ENCODE measurements around the gene ULK1.
A peak's percentile ranks its signal among the peaks of the same experiment; 100 is the strongest.

The ULK1 gene

DNA sequence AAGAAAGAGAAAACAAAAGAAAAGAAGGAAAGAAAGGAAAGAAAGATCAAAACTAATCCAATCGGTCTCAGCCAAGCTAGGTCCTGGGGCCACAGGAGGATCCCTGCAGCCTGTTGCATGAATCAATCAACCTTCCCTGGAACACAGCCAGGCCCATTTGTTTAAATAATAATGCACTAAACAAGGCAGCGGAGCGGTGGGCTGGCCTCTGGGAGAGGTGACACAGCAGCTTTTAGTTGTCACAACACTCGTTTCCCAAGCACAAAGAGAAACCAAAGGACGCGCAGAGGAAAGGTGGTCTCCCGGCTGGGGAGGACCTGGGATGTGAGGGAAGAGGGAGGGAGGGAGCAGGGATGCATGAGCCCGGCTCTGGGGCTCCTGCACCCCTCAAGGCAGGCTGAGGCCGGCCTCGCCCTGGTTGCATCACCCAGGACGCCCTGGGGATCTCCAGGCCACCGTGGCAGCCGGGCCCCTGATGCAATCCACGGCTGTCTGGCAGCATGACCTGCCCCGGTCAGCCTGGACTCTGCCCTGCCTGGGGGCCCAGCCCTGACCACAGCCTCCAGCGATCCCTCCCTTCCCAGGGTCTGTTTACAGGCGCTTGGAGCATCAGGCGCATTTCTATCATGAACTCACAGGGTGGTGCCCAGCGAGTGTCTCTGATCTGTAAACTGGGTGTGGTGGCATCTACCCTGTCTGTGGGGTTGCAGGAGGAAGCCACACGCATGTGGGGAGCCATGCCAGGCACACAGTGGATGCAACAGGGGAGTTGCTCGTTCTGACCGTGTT, 33.8 kb upstream of the ULK1 start:
- Histone ChIP-seq H3K9ac (ENCODE audit: insufficient read length) (no peak overlapping the region), H3K36me3 (ENCODE audit: insufficient read depth, low read length) (no peaks in the 10 kb centered on the region), H3K9me3 (ENCODE audit: low read depth, low read length) (no peaks in the 10 kb centered on the region), H3K27ac (no peak overlapping the region), H3K4me3 (no peak overlapping the region)
- no peak for DNase-seq (ENCODE audit: low read depth, low spot score)
- TF ChIP-seq EZH2 (IDR thresholded peaks at IDR 0.05) (no peak), POLR2AphosphoS5 (IDR thresholded peaks at IDR 0.05; ENCODE audit: borderline replicate concordance, low read depth, low read length) (no peak), FOXP2 (optimal IDR thresholded peaks at IDR 0.05; ENCODE audit: control extremely low read depth, extremely low read length, insufficient read depth) (no peak)

DNA sequence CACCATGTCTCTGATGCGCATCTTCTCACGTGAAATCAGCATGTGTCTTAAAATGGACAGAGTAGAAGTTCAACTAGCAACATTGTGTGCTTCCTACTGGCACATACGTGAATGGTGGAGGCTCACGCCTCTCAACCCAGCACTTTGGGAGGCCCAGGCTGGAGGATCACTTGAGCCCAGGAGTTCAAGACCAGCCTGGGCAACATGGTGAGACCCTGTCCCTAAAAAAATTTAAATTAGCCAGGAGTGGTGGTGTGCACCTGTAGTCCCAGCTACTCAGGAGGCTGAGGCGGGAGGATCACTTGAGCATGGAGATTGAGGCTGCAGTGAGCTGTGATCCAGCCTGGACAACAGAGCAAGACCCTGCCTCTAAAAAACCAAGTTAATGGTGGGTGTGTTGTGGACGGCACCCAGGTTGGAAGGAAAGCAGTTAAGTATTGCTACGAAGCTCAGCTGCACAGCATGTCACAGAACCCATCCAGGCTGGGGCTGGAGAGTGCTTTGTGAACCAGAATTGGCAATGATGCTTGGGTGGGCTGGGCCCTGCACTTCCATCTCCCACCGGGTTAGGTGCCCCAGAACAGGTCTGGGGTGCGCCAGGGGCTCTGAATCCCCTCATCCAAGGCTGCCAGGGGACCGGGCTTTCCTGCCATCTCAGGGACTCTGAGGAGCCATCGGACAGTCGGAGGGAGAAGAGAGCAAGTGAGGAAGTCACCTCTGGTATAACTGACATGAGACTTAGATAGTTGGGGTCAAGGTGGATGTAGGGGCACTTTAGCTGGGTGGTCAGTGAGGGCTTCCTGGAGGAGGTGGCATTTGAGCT, 33.0 kb upstream of the ULK1 start:
- Histone ChIP-seq H3K4me3 (no peak overlapping the region), H3K9ac (ENCODE audit: insufficient read length) (no peak overlapping the region), H3K9me3 (ENCODE audit: low read depth, low read length) (no peaks in the 10 kb centered on the region), H3K27ac (no peak overlapping the region), H3K36me3 (ENCODE audit: insufficient read depth, low read length) (no peaks in the 10 kb centered on the region)
- DNase-seq (ENCODE audit: low read depth, low spot score): no peak
- TF ChIP-seq POLR2AphosphoS5 (IDR thresholded peaks at IDR 0.05; ENCODE audit: borderline replicate concordance, low read depth, low read length) (no peak), FOXP2 (optimal IDR thresholded peaks at IDR 0.05; ENCODE audit: control extremely low read depth, extremely low read length, insufficient read depth) (no peak), EZH2 (IDR thresholded peaks at IDR 0.05) (no peak)

DNA sequence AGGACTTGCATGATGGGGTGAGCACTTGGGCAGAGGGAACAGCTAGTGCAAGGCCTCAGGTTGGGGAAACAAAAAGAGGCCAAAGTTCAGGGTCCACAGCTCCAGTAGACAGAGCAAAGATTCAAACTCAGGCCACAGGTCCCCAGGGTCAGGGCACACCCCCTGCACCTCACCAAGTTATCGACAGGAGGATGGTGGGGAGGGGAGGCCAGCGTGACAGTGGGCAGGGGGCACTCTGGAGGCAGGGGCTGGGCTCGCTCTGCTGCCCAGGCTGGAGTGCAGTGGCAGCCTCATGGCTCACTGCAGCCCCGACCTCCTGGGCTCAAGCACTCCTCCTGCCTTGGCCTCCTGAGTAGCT, 32.4 kb upstream of the ULK1 start:
- H3K9ac ChIP-seq (ENCODE audit: insufficient read length): no peak overlapping the region
- H3K4me3 ChIP-seq: no peak overlapping the region
- TF ChIP-seq FOXP2 (optimal IDR thresholded peaks at IDR 0.05; ENCODE audit: control extremely low read depth, extremely low read length, insufficient read depth) (no peak), EZH2 (IDR thresholded peaks at IDR 0.05) (no peak), POLR2AphosphoS5 (IDR thresholded peaks at IDR 0.05; ENCODE audit: borderline replicate concordance, low read depth, low read length) (no peak)
- H3K9me3 ChIP-seq (ENCODE audit: low read depth, low read length): no peaks in the 10 kb centered on the region
- DNase-seq (ENCODE audit: low read depth, low spot score): no peak
- no peaks in the 10 kb centered on the region for H3K36me3 ChIP-seq (ENCODE audit: insufficient read depth, low read length)
- H3K27ac ChIP-seq: no peak overlapping the region

- peak overlapping the region; percentile 26; the same call in 1 of the 2 replicates for H3K27ac ChIP-seq
- TF ChIP-seq EZH2 (IDR thresholded peaks at IDR 0.05): no peak
- no peak for TF ChIP-seq POLR2AphosphoS5 (IDR thresholded peaks at IDR 0.05; ENCODE audit: borderline replicate concordance, low read depth, low read length)
- no peak for TF ChIP-seq FOXP2 (optimal IDR thresholded peaks at IDR 0.05; ENCODE audit: control extremely low read depth, extremely low read length, insufficient read depth)
- peak overlapping the region; percentile 32 for H3K4me3 ChIP-seq
- DNase-seq (ENCODE audit: low read depth, low spot score): no peak
- H3K9me3 ChIP-seq (ENCODE audit: low read depth, low read length): no peaks in the 10 kb centered on the region
- no peak overlapping the region for H3K9ac ChIP-seq (ENCODE audit: insufficient read length)
- H3K36me3 ChIP-seq (ENCODE audit: insufficient read depth, low read length): no peaks in the 10 kb centered on the region
These were observed 31.8 kb upstream of the ULK1 start for GRCh38 chr12:131862600-131862993.

DNA sequence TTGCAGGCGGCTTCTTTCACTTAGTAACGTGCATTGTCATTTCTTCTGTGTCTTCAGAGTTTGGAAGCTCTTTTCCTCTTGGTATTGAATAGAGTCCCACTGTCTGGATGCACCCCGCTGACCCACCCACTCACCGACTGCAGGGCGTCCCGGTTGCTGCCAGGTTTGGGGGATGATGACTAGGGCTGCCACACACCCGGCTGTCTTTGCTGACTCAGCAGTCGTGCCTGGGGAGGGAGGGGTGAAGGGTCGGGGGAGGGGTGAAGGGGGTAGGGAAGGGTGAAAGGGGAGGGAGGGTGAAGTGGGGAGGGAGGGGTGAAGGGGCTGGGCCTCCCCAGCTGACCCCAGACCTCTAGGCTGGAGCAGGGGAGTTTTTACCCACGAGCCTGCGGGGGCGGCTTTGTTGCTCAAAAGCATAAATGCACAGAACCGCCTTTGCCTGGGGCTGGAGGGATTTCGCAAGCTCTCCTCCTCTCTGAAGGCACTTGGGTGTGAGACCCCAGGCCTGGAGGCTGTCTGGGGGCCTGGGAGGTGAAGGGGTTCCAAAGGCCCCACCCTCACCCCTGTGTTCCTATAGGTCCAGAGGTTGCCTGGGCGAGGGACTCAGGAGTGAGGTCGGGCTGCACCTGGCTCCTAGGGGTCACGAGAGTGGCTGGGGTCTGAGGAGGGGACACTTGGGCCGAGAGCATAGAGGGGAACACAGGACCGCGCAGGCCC, 31.3 kb upstream of the ULK1 start:
- H3K9me3 ChIP-seq (ENCODE audit: low read depth, low read length): no peaks in the 10 kb centered on the region
- H3K4me3 ChIP-seq: peak overlapping the region; percentile 32
- H3K27ac ChIP-seq: peak overlapping the region; percentile 26; the same call in 1 of the 2 replicates
- H3K9ac ChIP-seq (ENCODE audit: insufficient read length): no peak overlapping the region
- no peak for DNase-seq (ENCODE audit: low read depth, low spot score)
- no peaks in the 10 kb centered on the region for H3K36me3 ChIP-seq (ENCODE audit: insufficient read depth, low read length)
- TF ChIP-seq FOXP2 (optimal IDR thresholded peaks at IDR 0.05; ENCODE audit: control extremely low read depth, extremely low read length, insufficient read depth) (no peak), EZH2 (IDR thresholded peaks at IDR 0.05) (no peak), POLR2AphosphoS5 (IDR thresholded peaks at IDR 0.05; ENCODE audit: borderline replicate concordance, low read depth, low read length) (no peak)

DNA sequence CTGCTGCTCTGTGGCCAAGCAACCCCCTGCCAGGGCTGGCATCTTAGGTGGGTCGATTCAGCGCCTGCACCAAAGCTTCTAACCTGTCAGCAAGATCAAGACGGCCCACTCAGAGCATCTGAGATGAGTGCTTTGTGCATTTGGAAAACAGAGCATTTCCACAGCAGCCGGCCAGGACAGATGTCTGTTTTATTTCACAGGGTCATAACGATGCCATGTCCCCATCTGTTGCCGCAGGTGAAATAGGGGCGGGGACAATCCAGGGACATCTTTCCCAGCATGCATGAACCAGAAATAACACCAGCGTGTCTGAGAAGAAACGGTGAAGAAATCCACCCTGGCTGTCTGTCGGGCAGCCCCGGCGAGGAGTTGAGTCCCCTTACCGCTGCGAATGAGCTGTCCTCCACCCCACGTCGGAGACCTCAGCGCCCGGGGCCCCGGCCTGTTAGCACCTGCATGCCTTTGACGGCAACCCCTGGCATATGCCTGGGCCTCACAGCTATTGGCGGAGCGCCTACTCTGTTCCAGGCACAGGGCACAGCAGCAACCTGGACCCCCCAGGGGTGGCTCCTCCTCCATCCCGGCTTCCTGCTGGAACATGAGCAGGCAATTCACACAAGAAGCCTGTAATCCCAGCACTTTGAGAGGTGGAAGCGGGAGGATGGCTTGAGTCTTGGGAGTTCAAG, 30.6 kb upstream of the ULK1 start:
- Histone ChIP-seq H3K9me3 (ENCODE audit: low read depth, low read length) (no peaks in the 10 kb centered on the region), H3K9ac (ENCODE audit: insufficient read length) (no peak overlapping the region), H3K4me3 (0 out of 2 replicates have a peak overlapping the region, but pooled peaks have one; percentile 32), H3K27ac (no peak overlapping the region), H3K36me3 (ENCODE audit: insufficient read depth, low read length) (no peaks in the 10 kb centered on the region)
- no peak for DNase-seq (ENCODE audit: low read depth, low spot score)
- no peak for TF ChIP-seq POLR2AphosphoS5 (IDR thresholded peaks at IDR 0.05; ENCODE audit: borderline replicate concordance, low read depth, low read length)
- no peak for TF ChIP-seq EZH2 (IDR thresholded peaks at IDR 0.05)
- TF ChIP-seq FOXP2 (optimal IDR thresholded peaks at IDR 0.05; ENCODE audit: control extremely low read depth, extremely low read length, insufficient read depth): no peak

- no peak for DNase-seq (ENCODE audit: low read depth, low spot score)
- Histone ChIP-seq H3K36me3 (ENCODE audit: insufficient read depth, low read length) (no peaks in the 10 kb centered on the region), H3K9me3 (ENCODE audit: low read depth, low read length) (no peaks in the 10 kb centered on the region), H3K4me3 (no peak overlapping the region), H3K9ac (ENCODE audit: insufficient read length) (no peak overlapping the region), H3K27ac (no peak overlapping the region)
- TF ChIP-seq FOXP2 (optimal IDR thresholded peaks at IDR 0.05; ENCODE audit: control extremely low read depth, extremely low read length, insufficient read depth): no peak
- TF ChIP-seq POLR2AphosphoS5 (IDR thresholded peaks at IDR 0.05; ENCODE audit: borderline replicate concordance, low read depth, low read length): no peak
- TF ChIP-seq EZH2 (IDR thresholded peaks at IDR 0.05): no peak
These were observed 30.0 kb upstream of the ULK1 start for GRCh38 chr12:131864469-131864868.
